Mammary epithelial cell (primary cell): ENCODE results near the gene C11orf86.

ENCODE experiments used
- EZH2 ChIP-seq: IDR thresholded peaks from 2 replicates; pipeline ENCODE4 v1.6.1; 2012; ENCODE audit warnings: low read length, inconsistent platforms, borderline replicate concordance
- TF ChIP-seq, protein P1 (sequence below), 2 donors: IDR thresholded peaks in 1 of 2; conservative IDR thresholded peaks in 1 of 2; 2 replicates each; pipeline ENCODE4 v1.5.1; 2011 to 2012; ENCODE audit warnings: inconsistent platforms in 2 of 2, low read length in 2 of 2, mild to moderate bottlenecking in 2 of 2, control low read depth in 1 of 2, low read depth in 1 of 2; ENCODE audit not compliant: insufficient read depth in 1 of 2; ENCODE audit errors: extremely low read depth in 1 of 2

DNA sequence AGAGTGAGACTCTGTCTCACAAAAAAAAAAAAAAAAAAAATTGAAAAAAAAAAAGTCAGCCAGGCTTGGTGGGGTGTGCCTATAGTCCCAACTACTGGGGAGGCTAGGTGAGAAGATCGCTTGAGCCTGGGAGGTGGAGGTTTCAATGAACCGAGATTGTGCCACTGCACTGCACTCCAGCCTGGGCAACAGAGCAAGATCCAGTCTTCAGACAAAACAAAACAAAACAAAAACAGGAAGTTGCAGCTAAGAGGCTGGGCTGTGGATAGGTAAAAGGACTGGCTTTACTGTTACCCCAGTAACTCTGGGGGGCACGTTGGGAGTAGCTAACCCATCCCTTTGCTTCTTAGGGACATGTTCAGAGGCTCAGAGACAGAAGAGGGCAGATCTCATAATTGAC is 10.6 kb upstream of the C11orf86 start:
- TF ChIP-seq, protein P1, sequence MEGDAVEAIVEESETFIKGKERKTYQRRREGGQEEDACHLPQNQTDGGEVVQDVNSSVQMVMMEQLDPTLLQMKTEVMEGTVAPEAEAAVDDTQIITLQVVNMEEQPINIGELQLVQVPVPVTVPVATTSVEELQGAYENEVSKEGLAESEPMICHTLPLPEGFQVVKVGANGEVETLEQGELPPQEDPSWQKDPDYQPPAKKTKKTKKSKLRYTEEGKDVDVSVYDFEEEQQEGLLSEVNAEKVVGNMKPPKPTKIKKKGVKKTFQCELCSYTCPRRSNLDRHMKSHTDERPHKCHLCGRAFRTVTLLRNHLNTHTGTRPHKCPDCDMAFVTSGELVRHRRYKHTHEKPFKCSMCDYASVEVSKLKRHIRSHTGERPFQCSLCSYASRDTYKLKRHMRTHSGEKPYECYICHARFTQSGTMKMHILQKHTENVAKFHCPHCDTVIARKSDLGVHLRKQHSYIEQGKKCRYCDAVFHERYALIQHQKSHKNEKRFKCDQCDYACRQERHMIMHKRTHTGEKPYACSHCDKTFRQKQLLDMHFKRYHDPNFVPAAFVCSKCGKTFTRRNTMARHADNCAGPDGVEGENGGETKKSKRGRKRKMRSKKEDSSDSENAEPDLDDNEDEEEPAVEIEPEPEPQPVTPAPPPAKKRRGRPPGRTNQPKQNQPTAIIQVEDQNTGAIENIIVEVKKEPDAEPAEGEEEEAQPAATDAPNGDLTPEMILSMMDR (conservative IDR thresholded peaks at IDR 0.05 in 1 of 2, IDR thresholded peaks at IDR 0.05 in 1 of 2; ENCODE audit: extremely low read depth in 1 of 2, insufficient read depth in 1 of 2, low read depth in 1 of 2, low read length in 2 of 2) = no peak
- no peak for TF ChIP-seq EZH2
